HCT116 (cell line): ENCODE results near the gene NELFB. TPM values are rescaled to one million over a fixed set of nuclear protein-coding genes. Genes with fewer than 3 reads are reported as not detected.

Source experiments
- ATAC-seq: fragments of 200-7000 bp; cut with Tn5 transposase; 2 replicates; pipeline ENCODE4 v1.9.1; 2020; ENCODE audit warnings: mild to moderate bottlenecking, moderate library complexity
- BruUV-seq: library from RNA; stranded (reverse); fragments of 400-500 nt; replicated peaks from 2 replicates; lab custom pipeline; 2021; lab: Mats Ljungman, UMichigan
- CTCF ChIA-PET: fragments of 300-600 bp; sonication (Branson Sonifier 250); formaldehyde crosslinking; loops from one replicate; lab custom pipeline; 2021; ENCODE audit warnings: antibody characterized with exemption; lab: Charles Lee
- POLR2A ChIA-PET: fragments of 300-600, 350-600 bp; sonication (Branson Sonifier 250); formaldehyde crosslinking; loops from one replicate; lab custom pipeline; 2021; ENCODE audit warnings: antibody characterized with exemption; lab: Charles Lee
- RAD21 ChIA-PET, 2 experiments: fragments of 300-600 bp; sonication (Branson Sonifier 250); formaldehyde crosslinking; loops; one replicate each; lab custom pipeline; 2023; ENCODE audit warnings: low total read pairs in 2 of 2; ENCODE audit not compliant: uncharacterized antibody in 2 of 2, unreplicated experiment in 2 of 2, low non-redundant PET in 1 of 2; lab: Charles Lee
- DNase-seq: peaks from one replicate; pipeline ENCODE4 v3.0.0-alpha.2; 2010; ENCODE audit warnings: low read depth, low spot score
- H2AFZ ChIP-seq: fragments of 200-600 bp; shearing (Covaris generic), sonication (generic); 2 replicates; pipeline ENCODE4 v1.6.1; 2017; ENCODE audit warnings: low read depth, mixed run types, mixed read lengths, antibody characterized with exemption, low read length; ENCODE audit not compliant: poor library complexity, severe bottlenecking
- H3K27ac ChIP-seq: 2 replicates; pipeline ENCODE4 v1.5.1; 2012; ENCODE audit warnings: low read depth, low read length
- H3K27me3 ChIP-seq: fragments of 200-600 bp; sonication (generic); 2 replicates; pipeline ENCODE4 v1.6.1; 2016; ENCODE audit warnings: mixed run types, low read length, mixed read lengths; ENCODE audit not compliant: insufficient read depth
- H3K36me3 ChIP-seq, 2 experiments: fragments of 200-500 bp in 1 of 2; fragments of 200-600 bp in 1 of 2; sonication (Bioruptor generic) in 1 of 2; sonication (generic) in 1 of 2; 2 replicates each; pipeline versions ENCODE4 v1.5.1 to v1.6.1; 2014 to 2016; ENCODE audit warnings: low read length in 2 of 2, inconsistent platforms in 1 of 2, mixed read lengths in 1 of 2, mixed run types in 1 of 2; ENCODE audit not compliant: insufficient read depth in 2 of 2, control insufficient read depth in 1 of 2
- H3K4me1 ChIP-seq, 2 experiments: fragments of 200-600 bp in 1 of 2; sonication (generic) in 1 of 2; 2 replicates each; pipeline versions ENCODE4 v1.5.1 to v1.6.1; 2012 to 2017; ENCODE audit warnings: low read length in 2 of 2, inconsistent platforms in 1 of 2, mild to moderate bottlenecking in 1 of 2, mixed read lengths in 1 of 2, mixed run types in 1 of 2, moderate library complexity in 1 of 2; ENCODE audit not compliant: insufficient read depth in 2 of 2, control insufficient read depth in 1 of 2
- H3K4me2 ChIP-seq: fragments of 200-600 bp; sonication (generic); 2 replicates; pipeline ENCODE4 v1.6.1; 2017; ENCODE audit warnings: mixed run types, low read length, mixed read lengths
- H3K4me3 ChIP-seq, 2 experiments: fragments of 200-600 bp in 1 of 2; sonication (generic) in 1 of 2; replicated peaks in 1 of 2; 2 replicates each; pipeline ENCODE4 v1.5.1; 2011 to 2016; ENCODE audit warnings: low read length in 2 of 2, control low read depth in 1 of 2, low read depth in 1 of 2, mild to moderate bottlenecking in 1 of 2, mixed read lengths in 1 of 2, mixed run types in 1 of 2
- H3K79me2 ChIP-seq: fragments of 200-600 bp; sonication (generic); 2 replicates; pipeline ENCODE4 v1.6.1; 2017; ENCODE audit warnings: mild to moderate bottlenecking, mixed run types, low read length, moderate library complexity, mixed read lengths; ENCODE audit not compliant: insufficient read depth
- H3K9ac ChIP-seq: fragments of 200-600 bp; sonication (generic); 2 replicates; pipeline ENCODE4 v1.6.1; 2016; ENCODE audit warnings: low read length, mixed read lengths
- H3K9me2 ChIP-seq: fragments of 200-600 bp; sonication (generic), shearing (Covaris generic); 2 replicates; pipeline ENCODE4 v1.6.1; 2017; ENCODE audit warnings: mixed run types, mild to moderate bottlenecking, moderate library complexity; ENCODE audit not compliant: insufficient read depth
- H3K9me3 ChIP-seq, 2 experiments: fragments of 200-500 bp in 1 of 2; fragments of 200-600 bp in 1 of 2; sonication (Bioruptor generic) in 1 of 2; sonication (generic) in 1 of 2; 2 replicates each; pipeline ENCODE4 v1.6.1; 2014 to 2017; ENCODE audit warnings: low read length in 2 of 2, mixed read lengths in 2 of 2, inconsistent platforms in 1 of 2, low read depth in 1 of 2, mild to moderate bottlenecking in 1 of 2, mixed run types in 1 of 2, moderate library complexity in 1 of 2; ENCODE audit not compliant: control insufficient read depth in 1 of 2, insufficient read depth in 1 of 2
- H4K20me1 ChIP-seq: fragments of 200-600 bp; sonication (generic), shearing (Covaris generic); 2 replicates; pipeline ENCODE4 v1.6.1; 2017; ENCODE audit warnings: mixed run types, mild to moderate bottlenecking, moderate library complexity; ENCODE audit not compliant: insufficient read depth
- ATF3 ChIP-seq: IDR thresholded peaks from 2 replicates; pipeline ENCODE4 v1.6.1; 2012
- CEBPB ChIP-seq: IDR thresholded peaks from 2 replicates; pipeline ENCODE4 v1.6.1; 2012; ENCODE audit warnings: low read depth
- CTCF ChIP-seq, 3 experiments: fragments of 200-600 bp in 1 of 3; sonication (generic) in 1 of 3; IDR thresholded peaks in 2 of 3; conservative IDR thresholded peaks in 1 of 3; 2 replicates each; pipeline ENCODE4 v1.5.1; 2012 to 2017; ENCODE audit warnings: low read depth in 2 of 3, low read length in 2 of 3, antibody characterized with exemption in 1 of 3, borderline replicate concordance in 1 of 3, control low read depth in 1 of 3, mild to moderate bottlenecking in 1 of 3, mixed read lengths in 1 of 3, mixed run types in 1 of 3, moderate library complexity in 1 of 3; ENCODE audit not compliant: insufficient read depth in 1 of 3
- EZH2 ChIP-seq: fragments of 200-600 bp; sonication (generic); IDR thresholded peaks from 2 replicates; pipeline ENCODE4 v1.6.1; 2017; ENCODE audit warnings: antibody characterized with exemption, mixed run types
- EZH2phosphoT487 ChIP-seq: fragments of 200-600 bp; IDR thresholded peaks from 2 replicates; pipeline ENCODE4 v1.6.1; 2018; ENCODE audit warnings: antibody characterized with exemption, borderline replicate concordance
- FOSL1 ChIP-seq: IDR thresholded peaks from 2 replicates; pipeline ENCODE4 v1.6.1; 2012; ENCODE audit warnings: low read depth
- JUND ChIP-seq: IDR thresholded peaks from 2 replicates; pipeline ENCODE4 v1.6.1; 2012
- POLR2A ChIP-seq: IDR thresholded peaks from 2 replicates; pipeline ENCODE4 v1.7.0; 2011; ENCODE audit warnings: borderline replicate concordance; ENCODE audit not compliant: insufficient read depth, insufficient read length; ENCODE audit errors: extremely low read depth
- POLR2AphosphoS5 ChIP-seq: IDR thresholded peaks from 2 replicates; pipeline ENCODE4 v1.6.1; 2011; ENCODE audit warnings: mild to moderate bottlenecking, low read depth, low read length, moderate library complexity
- RAD21 ChIP-seq: IDR thresholded peaks from 2 replicates; pipeline ENCODE4 v1.6.1; 2012; ENCODE audit warnings: low read depth, mild to moderate bottlenecking
- SP1 ChIP-seq: IDR thresholded peaks from 2 replicates; pipeline ENCODE4 v1.6.1; 2012; ENCODE audit warnings: low read depth
- SRF ChIP-seq: IDR thresholded peaks from 2 replicates; pipeline ENCODE4 v1.6.1; 2012; ENCODE audit warnings: low read depth
- TCF7L2 ChIP-seq: IDR thresholded peaks from 2 replicates; pipeline ENCODE4 v1.7.0; 2011; ENCODE audit warnings: borderline replicate concordance, inconsistent platforms; ENCODE audit not compliant: insufficient read depth, insufficient read length; ENCODE audit errors: extremely low read depth
- YY1 ChIP-seq: IDR thresholded peaks from 2 replicates; pipeline ENCODE4 v1.6.1; 2011; ENCODE audit warnings: low read length, low read depth, moderate library complexity, mild to moderate bottlenecking; ENCODE audit not compliant: insufficient replicate concordance; ENCODE audit errors: extremely low read depth
- ZBTB33 ChIP-seq: IDR thresholded peaks from 2 replicates; pipeline ENCODE4 v1.6.1; 2011; ENCODE audit warnings: mild to moderate bottlenecking, low read length, moderate library complexity; ENCODE audit not compliant: insufficient replicate concordance; ENCODE audit errors: extremely low read depth
- ZNF274 ChIP-seq: fragments of 200-500 bp; sonication (Bioruptor generic); IDR thresholded peaks from 2 replicates; pipeline ENCODE4 v1.6.1; 2014; ENCODE audit warnings: mild to moderate bottlenecking, low read depth, low read length, inconsistent platforms
- intact Hi-C: fragments of 100-400 bp; cut with micrococcal nuclease; formaldehyde crosslinking; loops from 2 replicates; pipeline ENCODE4 v1.10.0; 2022
- total RNA-seq: library from RNA; stranded (reverse); gene quantifications from one replicate; pipeline ENCODE4 v1.2.1, GENCODE V29; 2021; ENCODE audit not compliant: unreplicated experiment

The NELFB gene
- total RNA-seq, 1 experiment from 2014 or later: 86.4 TPM

GRCh38 chr9:137228968-137229896, 25.9 kb upstream of the NELFB start:
- Histone ChIP-seq H3K9me2 (no peaks in the 10 kb centered on the region), H4K20me1 (no peaks in the 10 kb centered on the region), H3K4me1 (peaks cover 41 to 54% of the 10 kb centered on the region in 2 experiments), H3K9me3 (no peaks in the 10 kb centered on the region), H3K4me2 (no peak overlapping the region), H2AFZ (no peak overlapping the region), H3K27me3 (no peaks in the 10 kb centered on the region), H3K9ac (no peak overlapping the region), H3K36me3 (no peaks in the 10 kb centered on the region), H3K4me3 (no peak overlapping the region), H3K27ac (no peak overlapping the region; the same call in 1 of the 2 replicates), H3K79me2 (no peaks in the 10 kb centered on the region)
- ChIA-PET POLR2A (no interaction called here), CTCF (no interaction called here), RAD21 (no interaction called here)
- no peak for ATAC-seq
- TF ChIP-seq JUND (no peak), FOSL1 (no peak), TCF7L2 (no peak), SRF (no peak), CEBPB (no peak), ATF3 (no peak), EZH2phosphoT487 (no peak), SP1 (no peak), ZNF274 (no peak), YY1 (no peak), ZBTB33 (no peak), POLR2AphosphoS5 (no peak), EZH2 (no peak), RAD21 (no peak), CTCF (IDR thresholded peaks at IDR 0.05 in 2 of 3, conservative IDR thresholded peaks at IDR 0.05 in 1 of 3; ENCODE audit: borderline replicate concordance in 1 of 3, insufficient read depth in 1 of 3, low read depth in 2 of 3, low read length in 2 of 3) (no peak), POLR2A (no peak)
- no TSS peak for BruUV-seq
- intact Hi-C loops: loop anchor here (5.0 to 10.0 kb wide), 3 partner anchors 42 to 444 kb away; partner anchors contain the start of genes ANAPC2, NPDC1 and SSNA1
- no peak for DNase-seq
